B cell (primary cell): ENCODE results near the gene DMKN.

ENCODE experiments used
- EZH2 ChIP-seq: IDR thresholded peaks from 2 replicates; pipeline ENCODE4 v1.6.1; 2012; ENCODE audit warnings: borderline replicate concordance, low read depth, mild to moderate bottlenecking, moderate library complexity, low read length; ENCODE audit not compliant: insufficient read depth, poor library complexity, severe bottlenecking
- TF ChIP-seq, protein P1 (sequence below): fragments of 200-600 bp; IDR thresholded peaks from one replicate; pipeline ENCODE4 v1.8.0; 2022; ENCODE audit warnings: antibody characterized with exemption, mild to moderate bottlenecking

GRCh38 chr19:35471946-35472345 is 41.5 kb downstream of the DMKN start:
- TF ChIP-seq, protein P1, sequence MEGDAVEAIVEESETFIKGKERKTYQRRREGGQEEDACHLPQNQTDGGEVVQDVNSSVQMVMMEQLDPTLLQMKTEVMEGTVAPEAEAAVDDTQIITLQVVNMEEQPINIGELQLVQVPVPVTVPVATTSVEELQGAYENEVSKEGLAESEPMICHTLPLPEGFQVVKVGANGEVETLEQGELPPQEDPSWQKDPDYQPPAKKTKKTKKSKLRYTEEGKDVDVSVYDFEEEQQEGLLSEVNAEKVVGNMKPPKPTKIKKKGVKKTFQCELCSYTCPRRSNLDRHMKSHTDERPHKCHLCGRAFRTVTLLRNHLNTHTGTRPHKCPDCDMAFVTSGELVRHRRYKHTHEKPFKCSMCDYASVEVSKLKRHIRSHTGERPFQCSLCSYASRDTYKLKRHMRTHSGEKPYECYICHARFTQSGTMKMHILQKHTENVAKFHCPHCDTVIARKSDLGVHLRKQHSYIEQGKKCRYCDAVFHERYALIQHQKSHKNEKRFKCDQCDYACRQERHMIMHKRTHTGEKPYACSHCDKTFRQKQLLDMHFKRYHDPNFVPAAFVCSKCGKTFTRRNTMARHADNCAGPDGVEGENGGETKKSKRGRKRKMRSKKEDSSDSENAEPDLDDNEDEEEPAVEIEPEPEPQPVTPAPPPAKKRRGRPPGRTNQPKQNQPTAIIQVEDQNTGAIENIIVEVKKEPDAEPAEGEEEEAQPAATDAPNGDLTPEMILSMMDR, result no peak
- no peak for TF ChIP-seq EZH2
